HG03095 (cell line): ENCODE data around the gene SRRM4.

Experiments
- ATAC-seq: cut with Tn5 transposase; IDR thresholded peaks from one replicate; pipeline ENCODE4 v1.9.1; 2021; ENCODE audit warnings: moderate library complexity; ENCODE audit not compliant: unreplicated experiment

SRRM4 gene, protein sequence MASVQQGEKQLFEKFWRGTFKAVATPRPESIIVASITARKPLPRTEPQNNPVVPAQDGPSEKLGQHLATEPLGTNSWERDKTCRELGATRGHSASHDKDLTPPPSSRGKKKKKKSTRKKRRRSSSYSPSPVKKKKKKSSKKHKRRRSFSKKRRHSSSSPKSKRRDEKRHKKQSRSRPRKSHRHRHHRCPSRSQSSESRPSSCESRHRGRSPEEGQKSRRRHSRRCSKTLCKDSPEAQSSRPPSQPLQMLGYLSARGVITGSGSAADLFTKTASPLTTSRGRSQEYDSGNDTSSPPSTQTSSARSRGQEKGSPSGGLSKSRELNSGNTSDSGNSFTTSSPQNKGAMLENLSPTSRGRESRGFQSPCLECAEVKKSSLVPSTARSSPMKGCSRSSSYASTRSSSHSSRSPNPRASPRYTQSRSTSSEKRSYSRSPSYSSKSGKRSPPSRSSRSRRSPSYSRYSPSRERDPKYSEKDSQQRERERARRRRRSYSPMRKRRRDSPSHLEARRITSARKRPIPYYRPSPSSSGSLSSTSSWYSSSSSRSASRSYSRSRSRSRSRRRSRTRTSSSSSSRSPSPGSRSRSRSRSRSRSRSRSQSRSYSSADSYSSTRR

DNA sequence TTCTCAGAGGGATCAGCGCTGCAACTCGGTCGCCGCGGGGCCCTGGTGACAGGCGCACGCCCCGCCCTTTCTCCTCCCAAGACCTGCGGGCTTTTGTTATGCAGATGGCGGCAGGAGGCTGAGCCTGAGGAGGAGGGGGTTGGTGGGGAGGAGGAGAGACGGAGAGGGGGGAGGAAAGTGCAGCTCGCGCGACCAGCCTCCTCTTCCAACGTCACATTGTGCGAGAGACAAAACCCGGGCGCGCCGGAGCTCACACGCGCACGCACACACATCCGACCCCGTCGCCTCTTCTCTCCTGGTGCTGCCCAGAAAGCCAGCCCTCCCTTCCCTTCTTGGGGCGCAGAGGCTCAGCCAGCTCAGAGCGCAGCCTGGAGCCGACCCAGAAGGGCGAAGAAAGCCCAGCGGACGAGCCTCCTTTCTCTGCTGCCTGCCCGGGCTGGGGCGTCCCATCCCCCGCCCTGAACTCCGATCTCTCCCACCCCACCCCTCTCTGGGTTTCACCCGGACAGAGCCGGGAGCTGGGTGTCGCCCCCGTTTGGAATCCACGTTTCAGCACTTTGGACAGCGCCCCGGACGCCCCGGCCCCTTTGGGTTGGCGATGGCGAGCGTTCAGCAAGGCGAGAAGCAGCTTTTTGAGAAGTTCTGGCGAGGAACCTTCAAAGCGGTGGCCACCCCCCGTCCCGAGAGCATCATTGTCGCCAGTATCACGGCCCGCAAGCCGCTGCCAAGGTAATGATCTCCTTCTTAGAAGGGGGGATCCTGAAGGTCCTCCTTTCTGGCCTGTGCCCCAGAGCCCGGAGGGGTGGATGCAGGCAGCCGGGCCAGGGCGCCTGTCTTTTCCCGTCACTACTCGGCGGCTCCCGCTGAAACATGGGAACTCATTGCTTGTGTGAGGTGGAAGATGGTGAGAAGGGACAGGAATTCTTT, at the start of gene SRRM4:
TSS of gene SRRM4 (plus strand) at position 257 of the 927 bp plus-strand sequence. CDS start at position 599, 342 bp downstream.
- no peak for ATAC-seq

DNA sequence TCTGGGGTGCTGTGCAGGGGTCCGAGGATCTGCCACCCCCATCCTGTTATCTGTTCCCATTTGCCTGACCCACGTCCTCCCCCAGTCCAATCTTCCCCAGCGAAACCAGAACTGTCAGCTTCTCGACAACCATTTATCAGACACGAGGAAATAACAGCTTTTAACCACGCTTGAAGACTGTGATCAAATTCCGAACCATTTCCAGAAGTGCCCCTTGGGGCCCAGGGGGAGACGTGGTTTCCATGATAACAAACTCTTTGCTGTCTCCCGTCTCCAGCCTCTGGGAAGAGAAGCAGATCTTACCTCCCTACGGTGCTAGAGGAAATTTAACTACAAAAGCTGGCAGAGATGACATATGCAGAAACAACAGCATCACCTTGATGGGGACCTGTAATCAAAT, 35.1 kb upstream of the SRRM4 start:
- ATAC-seq: no peak

DNA sequence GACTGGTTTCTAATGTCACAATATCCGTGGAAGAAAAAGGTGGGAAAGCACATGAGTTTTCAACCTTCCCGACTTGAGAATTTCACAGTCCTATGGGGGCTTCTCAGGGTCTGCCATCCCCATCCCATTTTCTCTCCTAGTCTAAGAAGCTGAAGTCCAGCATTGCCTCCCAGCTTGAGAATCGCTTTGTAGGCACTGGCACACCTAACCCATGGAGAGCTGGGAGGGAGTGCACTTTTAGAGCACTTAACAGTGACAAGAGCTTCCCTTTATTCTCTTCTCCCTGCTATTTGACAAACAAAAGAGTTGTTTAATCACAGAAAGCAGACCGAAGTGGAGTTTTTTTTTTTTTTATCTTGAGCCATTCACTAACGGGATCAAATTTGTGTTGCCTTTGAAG, 22.8 kb upstream of the SRRM4 start:
- no peak for ATAC-seq

GRCh38 chr12:118959348-118959747, 22.0 kb upstream of the SRRM4 start:
- no peak for ATAC-seq

DNA sequence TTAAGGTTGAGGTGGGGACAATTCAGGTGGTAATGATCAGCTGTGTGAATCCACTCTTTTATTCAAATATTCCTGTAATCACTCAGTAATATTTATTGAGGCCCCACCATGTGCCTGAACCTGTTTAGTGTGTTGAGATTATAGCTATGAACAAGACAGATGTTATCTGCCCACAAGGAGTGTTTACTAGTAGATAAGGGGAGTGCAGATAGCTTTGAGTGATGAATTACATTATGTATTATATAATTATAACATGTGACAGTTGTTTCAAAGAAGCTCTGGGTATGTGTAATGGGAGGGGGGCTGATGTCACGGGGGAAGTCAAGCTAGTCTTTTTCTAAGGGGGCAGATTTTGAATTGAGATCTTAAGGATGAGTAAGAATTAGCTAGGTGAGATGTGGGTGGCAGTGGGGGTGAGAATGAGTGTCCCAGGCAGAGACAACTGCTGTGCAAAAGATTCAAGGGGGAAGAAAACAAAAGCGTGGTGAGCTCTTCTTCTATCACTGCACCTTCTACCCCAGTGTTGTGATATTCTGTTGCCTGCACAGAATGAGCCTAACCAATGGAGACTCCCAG, 21.3 kb upstream of the SRRM4 start:
- no peak for ATAC-seq

DNA sequence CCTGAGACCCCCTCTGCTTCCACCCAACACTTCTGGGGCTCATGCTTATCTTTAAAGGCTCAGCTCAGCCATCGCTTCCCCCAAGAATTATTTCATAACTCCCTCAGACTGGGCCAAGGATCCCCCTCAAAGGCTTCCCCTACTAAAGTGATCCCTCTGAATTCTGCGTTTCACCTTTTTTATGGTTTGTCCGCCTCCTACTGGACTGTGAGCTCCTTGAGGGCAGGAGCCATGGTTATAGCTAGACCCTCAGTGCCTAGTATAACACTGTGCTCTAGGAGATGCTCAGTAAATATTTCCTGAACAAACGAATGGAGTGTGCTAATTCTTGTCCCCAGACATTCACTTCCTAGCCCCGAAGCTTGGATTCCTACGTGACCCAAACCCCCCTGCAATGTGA, 20.5 kb upstream of the SRRM4 start:
- no peak for ATAC-seq

DNA sequence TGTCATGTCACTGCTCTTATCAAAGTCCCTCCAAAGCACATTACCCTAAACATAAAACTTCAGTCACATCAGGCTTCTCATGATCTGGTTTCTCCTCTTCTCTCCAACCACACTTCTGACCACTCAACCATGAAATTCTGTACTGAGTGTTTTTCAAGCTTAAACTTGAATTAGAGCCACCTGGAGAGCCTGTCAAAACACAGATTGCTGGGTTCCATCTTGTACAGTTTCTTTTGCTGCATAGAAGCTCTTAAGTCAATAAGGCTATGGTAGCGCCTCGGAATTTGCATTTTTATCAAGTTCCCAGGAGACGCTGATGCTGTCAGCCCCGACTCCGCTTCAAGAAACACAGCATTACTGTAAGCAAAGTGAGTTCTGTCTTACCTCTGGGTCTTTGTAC, 16.4 kb upstream of the SRRM4 start:
- ATAC-seq: no peak

DNA sequence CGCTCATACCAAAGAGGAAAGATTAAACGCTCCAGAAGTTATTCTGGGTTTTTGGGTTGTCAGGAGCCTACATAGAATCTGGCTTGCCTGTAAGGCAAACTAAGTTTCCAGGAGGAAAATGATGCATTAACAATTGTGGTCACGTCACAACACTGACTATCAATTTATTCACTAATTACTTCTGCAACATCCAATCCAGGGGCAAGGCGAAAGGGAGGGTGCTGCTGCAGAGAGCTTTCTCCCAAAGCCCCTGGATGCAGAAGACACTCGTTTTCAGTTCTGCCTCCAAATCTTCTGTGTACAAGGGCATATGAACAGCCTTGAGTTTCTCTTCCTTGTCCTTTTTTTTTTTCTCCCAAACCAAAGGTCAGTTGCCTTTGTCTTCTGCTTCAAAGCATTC, 10.5 kb upstream of the SRRM4 start:
- no peak for ATAC-seq

- ATAC-seq: no peak
These were observed 8.4 kb upstream of the SRRM4 start for GRCh38 chr12:118972982-118973381.

DNA sequence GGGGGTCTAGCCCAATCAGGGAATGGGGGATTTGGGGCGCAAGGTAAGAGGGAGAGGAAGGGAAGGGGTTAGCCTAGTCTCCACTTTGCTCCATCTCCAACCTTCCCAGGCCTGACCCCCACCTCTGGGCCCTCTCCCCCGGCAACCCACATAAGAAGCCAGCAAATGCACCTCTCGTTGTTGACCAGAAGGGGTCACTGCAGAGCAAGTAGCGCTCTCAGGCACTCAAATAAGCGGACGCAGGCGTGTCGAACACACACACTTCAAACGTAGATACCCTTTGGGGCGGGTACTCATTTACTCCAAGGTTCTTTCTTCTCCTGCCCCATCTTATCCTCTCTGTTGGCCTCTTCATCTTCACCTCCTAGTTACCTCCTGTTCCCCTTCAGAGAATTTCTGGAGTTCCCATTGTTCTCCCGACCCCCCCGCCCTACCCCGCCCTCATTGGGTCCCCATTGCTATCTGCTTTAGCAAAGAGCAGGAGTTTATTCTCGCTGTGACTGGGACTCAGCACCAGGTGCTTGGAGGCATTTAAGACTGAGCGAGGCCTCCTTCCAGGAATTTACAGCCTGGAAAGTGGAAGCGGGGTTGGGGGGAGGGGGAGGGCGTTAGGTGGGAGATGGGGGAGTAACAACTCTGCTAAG, 1.5 kb upstream of the SRRM4 start:
- no peak for ATAC-seq

DNA sequence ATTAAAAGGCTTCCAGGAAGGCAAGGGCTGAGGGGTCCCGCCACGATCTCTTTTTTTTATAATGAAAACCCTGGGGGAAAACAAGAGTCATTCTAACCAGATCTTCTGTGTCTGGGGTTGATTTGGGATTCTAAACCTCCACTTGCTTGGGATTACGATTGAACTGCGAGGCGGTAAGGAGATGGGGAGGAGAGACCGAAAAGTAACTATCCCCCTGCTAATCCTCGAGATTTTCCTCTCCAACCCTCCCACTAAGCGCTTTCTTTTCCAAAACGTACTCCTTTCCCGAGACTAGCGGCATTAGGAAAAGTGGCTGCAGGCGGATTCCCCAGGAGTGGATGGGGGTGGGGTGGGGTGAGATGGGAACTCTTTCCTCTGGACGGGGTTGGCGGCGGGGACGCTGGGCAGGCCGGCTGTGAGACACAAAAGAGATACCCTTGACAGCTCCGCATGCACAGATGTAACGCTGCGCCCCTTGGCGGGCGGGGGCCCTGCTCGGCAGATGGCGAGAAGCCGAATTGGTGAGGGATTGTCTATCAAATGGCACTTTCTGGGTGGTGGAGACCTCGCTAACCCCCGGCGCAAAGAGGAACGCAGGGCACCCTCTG, 830 bp upstream of the SRRM4 start:
- ATAC-seq: no peak

DNA sequence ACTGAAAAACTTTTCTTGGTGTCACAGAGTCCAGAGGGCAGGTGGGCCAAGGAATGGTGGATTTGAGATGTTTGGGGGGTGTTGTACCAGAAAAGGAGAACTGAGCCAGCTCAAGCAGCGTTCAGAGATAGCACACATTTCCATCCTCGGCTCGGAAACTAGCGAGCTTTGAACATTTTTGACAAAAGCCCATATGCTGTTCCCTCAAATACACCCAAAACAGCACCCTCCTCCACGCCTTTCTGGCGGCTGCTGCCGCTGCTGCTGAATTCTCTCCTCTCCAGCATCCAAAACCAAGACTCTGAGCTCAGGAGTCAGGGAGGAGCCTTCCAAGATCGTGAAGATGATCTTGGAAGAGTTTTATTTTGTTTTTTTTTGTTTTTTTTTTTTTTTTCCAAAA, 961 bp downstream of the SRRM4 start:
- ATAC-seq: no peak

GRCh38 chr12:118982984-118983761, 1.8 kb downstream of the SRRM4 start:
- no peak for ATAC-seq

- ATAC-seq: no peak
These were observed 3.0 kb downstream of the SRRM4 start for GRCh38 chr12:118984161-118984943.

DNA sequence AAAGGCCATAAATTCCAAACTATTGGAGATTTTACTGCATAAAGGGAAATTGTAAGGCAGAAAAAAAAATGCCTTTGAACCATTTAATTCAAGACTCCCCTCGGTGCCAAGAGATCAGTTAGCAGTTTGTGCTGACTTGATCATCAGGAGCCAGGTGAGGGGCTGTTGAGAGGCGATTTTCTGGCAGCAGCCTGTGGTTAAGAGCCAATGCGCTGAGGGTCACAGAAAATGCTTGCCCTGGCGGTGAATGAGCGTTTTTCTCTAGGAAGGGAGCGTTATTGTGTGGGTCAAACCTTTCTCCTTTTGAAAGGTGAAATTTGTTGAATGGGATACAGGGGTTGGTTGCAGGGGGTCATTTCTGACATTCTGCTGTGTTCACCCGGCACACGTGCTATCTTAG, 4.7 kb downstream of the SRRM4 start:
- ATAC-seq: no peak

DNA sequence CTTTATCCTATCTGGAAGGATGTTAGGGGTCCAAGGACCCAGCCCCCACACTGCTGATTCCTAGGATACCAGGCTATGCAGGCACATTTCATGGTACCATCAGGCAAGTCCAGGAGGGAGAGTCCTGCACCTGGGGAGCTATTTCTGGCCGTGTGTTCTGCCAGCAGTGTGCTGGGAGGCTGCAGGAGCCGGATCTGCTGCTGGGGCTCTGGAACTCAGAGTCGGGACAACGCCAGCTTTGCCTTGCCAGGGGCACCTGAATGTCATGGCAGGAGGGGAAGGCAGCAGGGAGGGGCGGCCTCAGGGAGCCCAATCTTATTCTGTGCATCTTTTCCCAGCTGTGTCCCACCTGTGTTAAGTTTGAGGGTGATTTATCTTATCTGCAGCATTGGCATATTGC, 17.8 kb downstream of the SRRM4 start:
- no peak for ATAC-seq

- ATAC-seq: no peak
These were observed 23.7 kb downstream of the SRRM4 start for GRCh38 chr12:119005085-119005484.

- no peak for ATAC-seq
These were observed 24.6 kb downstream of the SRRM4 start for GRCh38 chr12:119005913-119006312.

DNA sequence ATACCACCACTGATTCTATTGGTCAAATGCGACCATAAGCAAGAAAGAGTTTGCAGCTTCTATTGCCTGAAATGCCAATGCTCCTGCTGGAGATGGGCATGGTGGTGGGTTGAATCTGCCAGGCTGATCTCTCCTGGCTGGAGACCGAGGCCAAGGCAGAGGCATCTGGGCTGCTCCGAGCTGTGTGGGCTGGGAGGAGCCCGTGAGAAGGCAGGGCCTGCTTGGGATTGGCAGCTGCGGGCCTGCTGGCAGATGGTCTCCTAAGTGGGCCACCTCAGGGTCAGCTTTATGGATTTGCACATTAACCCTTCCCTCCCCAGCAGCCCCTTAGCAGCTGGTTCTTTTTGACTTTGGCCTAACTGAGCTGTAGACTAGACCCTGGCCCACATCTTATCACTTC, 25.4 kb downstream of the SRRM4 start:
- no peak for ATAC-seq
